ENCODE data around the gene NKX1-1.

NKX1-1 gene

GRCh38 chr4:1416948-1417260 is 10.7 kb upstream of the NKX1-1 start:
- DNase-seq (ENCODE audit: low read depth) = no peak

- no peak for DNase-seq (ENCODE audit: low read depth)
These were observed 10.1 kb upstream of the NKX1-1 start for GRCh38 chr4:1416051-1416947.

- no peak for DNase-seq (ENCODE audit: low read depth)
These were observed 9.4 kb upstream of the NKX1-1 start for GRCh38 chr4:1415681-1415981.

DNA sequence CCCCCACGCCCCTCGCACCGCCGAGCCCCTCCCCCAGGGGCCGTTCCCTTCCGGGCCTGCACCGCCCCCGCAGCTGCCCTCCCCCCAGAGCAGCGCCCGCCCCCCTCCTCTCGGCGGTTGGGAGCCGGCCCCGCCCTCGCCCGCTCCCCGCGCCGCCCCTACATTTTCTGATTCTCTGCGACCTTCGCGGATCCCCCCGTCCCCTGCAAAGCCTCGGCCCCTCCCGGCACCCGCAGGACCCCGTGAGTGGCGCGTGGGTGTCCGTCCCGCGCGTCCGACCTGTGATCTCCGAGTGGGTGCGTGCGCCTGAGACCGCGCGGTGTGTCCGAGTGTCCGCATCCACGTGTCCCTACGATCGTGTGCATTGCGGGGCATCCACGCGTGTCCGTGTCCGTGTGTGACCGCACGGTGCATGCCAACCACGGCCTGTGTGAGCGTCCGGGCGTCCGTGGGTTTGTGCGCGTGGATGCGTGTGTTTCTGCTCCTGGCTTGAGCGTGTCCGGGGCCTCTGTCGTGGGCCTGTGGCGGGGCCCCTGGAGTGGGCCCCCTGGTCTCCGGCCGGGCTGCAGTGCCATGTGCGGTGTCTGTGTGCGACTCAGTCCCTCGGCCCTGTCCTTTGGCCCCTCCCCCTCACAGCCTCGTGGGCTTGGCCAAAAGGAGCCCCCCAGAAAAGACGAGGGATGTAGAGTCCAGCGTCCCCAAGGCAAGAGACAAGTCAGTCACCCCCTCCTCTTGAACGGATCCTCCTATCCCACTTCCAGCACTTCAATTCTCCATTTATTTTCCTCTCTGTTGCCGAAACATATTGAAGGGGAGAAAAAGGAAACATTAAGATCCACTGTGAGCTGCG is 8.8 kb upstream of the NKX1-1 start:
- DNase-seq (ENCODE audit: low read depth) = no peak

DNA sequence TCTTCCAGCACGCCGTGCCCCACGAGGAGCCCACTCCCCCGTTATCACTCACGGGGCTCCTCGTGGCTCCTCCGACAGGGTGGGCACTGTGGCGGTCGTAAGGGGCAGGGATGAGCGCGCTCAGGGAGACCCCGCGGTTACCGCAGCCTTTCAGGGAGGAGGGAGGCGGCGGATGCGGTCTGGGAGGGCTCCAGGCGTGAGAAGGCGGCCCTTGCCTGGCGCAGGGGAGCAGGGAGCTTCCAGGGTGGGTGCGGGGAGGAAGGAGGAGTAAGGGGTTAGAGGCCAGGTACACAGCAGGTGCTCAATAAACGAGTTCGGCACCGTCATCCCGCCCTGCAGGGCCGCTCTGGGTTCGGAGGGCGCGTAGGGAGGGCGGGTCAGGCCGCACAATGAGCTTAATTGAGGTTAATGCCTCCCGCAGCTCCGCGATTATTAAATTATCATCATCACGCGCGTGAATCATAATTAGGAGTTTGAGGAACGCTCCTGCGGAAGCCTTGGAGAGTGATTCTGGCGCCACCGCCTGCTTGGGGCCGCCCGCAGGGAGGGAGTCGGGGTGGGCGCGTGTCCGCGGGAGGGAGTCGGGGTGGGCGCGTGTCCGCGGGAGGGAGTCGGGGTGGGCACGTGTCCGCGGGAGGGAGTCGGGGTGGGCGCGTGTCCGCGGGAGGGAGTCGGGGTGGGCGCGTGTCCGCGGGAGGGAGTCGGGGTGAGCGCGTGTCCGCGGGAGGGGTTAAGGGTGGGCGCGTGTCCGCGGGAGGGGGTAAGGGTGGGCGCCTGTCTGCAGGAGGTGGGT is 7.6 kb upstream of the NKX1-1 start:
- DNase-seq (ENCODE audit: low read depth) = no peak

DNA sequence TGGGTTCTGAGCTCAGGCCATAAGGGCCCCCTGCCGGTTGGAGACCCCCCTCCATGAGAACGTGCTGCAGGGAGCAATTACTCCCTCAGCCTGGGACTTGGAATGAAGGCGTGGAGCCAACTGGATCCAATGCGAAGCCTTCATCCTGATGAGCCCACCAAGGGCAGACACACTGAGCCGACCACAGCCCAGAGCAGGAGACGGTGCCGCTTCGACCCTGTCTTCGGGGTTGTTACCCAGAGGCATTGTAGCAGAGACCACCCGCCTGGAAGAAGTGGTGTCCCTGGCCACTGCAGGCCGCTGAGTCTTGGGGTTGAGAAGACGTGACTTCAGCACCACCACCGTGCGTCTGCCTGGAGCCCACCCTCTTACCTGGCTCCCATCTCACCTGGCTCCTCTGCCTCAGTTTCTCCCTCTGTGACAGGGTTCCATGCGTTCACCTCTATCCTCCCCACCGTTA is 7.0 kb upstream of the NKX1-1 start:
- DNase-seq (ENCODE audit: low read depth) = no peak

- no peak for DNase-seq (ENCODE audit: low read depth)
These were observed 6.3 kb upstream of the NKX1-1 start for GRCh38 chr4:1412376-1413203.

DNA sequence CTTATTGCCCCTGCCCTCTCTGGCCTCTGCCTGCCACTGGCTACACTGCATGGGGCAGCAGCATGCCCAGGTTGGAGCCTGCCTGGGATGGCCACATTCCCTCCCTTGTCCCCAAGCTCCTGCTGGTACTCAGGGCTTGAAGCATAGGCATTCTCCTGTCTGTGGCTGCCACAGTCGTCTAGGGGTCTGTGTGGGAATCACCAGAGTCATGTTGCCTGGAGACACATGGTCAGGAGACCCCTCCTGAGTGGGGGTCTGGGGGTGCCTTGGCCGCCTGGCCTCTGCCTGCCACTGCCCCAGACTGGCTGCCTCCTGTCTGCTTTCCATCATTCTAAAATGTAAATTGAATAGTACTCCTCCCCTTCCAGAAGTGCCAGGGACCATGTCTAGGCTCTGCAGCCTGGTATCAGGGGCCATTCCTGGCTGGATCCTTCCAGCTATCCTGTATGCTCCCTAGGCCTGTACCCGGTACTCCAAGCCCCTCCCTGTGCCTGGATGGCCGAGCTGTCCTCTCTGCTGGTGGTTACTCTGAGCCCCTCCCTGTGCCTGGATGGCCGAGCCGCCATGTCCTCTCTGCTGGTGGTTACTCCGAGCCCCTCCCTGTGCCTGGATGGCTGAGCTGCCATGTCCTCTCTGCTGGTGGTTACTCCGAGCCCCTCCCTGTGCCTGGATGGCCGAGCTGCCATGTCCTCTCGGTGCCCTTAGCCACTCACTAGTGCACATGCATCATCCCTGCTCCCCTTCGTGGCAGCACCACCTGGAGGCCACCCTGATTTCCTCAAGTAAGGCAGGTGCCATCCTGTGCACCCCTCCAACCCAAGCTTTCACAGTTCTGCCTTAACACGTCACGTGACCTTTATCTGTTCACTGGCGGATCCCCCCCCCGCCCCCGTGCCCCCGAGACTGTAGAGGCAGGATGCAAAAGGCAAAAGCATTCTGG is 5.5 kb upstream of the NKX1-1 start:
- DNase-seq (ENCODE audit: low read depth) = no peak

DNA sequence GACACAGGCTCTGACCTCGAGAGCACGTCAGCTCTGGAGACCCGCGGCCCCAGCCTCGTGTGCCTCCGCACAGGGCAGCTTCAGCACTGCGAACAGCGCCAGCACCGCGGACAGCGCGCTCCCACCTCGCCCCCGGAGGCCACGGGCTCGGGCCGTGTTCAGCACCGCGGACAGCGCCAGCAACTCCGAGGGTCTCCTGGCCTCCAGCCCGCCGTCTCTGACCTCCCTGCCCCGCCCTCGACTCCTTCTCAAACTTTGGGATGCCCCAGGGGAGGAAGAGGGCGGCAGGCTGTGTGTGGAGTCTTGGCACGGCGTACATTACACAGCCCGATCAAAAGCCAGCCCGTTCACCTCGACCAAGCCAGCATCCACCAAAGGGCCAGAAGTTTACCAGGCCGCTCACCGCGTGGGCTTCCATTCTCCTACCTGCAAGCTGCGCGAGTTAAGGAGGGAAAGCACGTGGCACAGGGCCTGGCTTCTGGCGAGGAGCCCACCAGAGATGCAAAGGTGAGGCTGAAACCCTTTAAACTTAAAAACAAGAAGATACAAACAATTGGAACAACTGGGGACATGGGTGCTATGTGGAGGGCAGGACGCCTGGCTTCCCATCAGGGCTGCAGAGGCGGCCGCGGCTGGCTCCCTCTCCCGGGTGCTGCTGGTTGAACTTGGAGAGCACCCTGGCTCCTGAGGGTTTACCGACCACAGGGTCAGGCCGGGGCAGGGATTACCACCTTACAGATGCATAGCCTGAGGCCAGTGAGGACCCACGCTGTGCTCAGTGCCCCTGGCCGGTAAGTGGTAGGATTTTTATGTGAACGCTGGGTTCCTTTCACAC is 4.5 kb upstream of the NKX1-1 start:
- DNase-seq (ENCODE audit: low read depth) = no peak

DNA sequence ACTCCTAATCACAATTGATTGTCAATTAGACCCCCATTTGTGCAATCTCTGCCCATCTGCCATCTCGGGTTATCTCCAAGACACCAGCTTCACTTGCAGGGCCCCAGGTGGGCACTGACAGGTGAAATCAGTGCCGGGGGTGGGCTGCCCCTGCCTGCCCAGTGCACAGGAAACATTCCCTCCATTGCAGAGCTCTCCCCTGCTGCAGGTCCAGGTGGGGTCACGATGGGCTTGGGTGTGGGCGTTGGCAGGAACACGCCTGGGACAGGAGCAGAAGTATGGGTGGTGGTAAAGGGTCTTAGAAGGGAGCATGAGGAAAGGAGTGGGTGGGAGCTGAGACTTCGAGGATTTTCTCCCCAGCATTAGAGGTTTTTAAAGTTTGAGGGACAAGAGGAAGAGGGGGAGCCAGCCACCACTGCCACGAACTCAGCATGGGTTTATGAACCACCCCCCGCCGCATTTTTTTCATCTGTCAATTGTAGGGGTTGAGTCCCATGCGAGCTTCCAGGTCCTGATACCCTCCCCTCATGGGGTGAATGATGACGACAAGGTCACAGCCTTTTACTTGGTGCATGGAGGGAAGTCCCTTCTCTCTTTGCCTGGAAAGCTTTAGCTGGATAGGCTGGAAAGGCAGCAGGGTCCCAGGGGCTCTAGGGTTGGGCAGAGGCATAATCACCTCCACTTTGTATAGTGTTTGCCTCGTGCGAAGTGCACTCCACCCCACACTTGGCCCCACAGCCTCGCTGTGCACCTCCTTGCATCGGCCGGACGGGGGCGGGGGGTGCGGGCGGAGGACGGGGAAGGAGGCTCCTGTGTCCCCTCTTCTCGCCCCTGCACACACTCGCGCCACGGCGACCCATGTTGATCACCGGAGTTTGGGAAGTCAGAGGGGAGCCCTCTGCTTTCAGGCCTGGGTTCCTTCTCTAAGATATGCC is 3.5 kb upstream of the NKX1-1 start:
- no peak for DNase-seq (ENCODE audit: low read depth)

DNA sequence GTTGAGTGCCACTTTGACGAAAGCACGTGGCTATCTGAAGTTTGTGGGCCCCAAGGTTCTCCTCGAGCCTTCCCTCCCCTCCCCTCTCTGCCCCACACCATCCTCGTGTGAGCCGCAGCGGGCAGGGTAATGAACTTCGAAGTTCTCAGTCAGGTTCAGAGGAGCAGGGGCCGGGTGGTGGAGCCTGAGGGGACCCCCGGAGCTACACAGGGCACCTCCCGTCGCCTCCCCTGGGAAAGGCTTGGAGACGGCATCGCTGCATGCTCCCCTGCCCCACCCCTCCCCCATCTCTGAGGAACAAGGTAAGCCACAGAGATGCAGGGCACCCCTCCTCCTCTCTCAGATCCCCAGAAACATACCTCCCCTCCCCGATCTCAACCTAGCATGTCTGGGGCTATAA is 2.8 kb upstream of the NKX1-1 start:
- no peak for DNase-seq (ENCODE audit: low read depth)

- no peak for DNase-seq (ENCODE audit: low read depth)
These were observed 2.2 kb upstream of the NKX1-1 start for GRCh38 chr4:1408418-1408817.

DNA sequence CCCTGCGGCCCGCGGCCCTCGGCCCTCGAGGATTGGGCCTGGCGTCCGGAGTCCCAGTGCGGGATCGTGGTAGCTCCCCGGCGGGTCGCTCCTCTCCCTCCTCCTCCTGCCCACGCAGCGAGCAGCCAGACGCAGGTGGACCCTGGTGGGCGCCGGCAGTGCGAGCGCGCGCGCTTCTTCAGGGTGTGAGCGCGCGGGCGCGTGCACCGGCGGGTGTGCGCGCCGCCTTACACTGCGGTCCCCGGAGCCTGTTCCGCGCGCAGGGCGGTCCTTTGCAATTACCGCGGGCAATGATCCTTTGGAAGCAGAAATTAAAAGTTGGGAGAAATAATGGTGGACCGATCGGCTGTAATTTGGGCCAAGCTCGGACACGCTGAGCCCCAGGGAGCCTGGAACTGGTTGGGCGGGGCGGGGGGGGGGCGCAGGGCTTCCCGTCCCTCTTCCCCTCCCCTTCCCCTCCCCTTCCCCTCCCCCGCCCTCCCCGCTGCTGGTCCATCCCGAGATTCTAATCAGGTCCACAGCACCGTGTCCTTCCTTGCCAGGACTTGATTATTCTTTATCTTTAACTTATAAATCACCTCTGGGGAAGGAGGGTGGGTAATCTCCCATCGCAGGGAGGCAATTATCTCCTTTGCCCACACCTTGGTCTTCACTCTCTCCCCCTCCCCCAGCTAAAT is 1.6 kb upstream of the NKX1-1 start:
- DNase-seq (ENCODE audit: low read depth) = no peak

- no peak for DNase-seq (ENCODE audit: low read depth)
These were observed 877 bp upstream of the NKX1-1 start for GRCh38 chr4:1406981-1407656.

DNA sequence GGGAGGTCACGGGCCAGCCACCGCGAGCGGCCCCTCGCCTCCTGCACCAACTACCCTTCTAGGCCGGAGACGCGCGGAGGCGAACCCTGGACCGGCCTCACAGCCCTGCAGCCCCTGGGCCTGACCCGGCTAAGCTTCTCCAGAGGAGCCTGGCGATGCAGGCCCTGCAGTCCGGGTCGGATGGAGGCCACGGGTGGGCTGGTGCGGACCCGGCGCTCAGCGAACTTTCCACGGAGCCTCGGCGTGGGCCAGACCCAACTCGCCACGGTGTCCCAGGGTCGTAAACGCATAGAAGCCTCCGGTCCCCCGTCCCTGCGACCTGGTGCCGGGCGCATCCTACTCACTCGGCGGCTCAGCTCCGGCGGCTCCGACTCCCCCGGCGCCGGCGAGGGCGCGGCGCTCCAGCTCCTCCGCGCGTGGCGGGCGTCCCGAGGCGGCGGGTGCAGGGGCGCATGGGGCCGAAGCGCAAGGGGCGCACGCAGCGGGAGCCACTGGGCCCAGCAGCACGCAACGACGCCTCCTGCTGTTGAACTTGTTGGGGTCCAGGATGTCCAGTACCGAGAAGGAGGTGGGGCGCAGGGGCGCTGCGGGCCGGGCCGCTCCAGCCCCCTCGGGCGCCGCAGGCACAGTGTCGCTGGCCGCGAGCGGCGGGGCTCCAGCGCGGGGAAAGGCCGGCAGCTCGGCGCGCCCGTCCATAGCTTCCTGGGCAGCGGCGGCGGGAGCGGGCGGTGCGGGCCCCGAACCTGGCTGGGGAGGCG is 427 bp downstream of the NKX1-1 start:
- no peak for DNase-seq (ENCODE audit: low read depth)

DNA sequence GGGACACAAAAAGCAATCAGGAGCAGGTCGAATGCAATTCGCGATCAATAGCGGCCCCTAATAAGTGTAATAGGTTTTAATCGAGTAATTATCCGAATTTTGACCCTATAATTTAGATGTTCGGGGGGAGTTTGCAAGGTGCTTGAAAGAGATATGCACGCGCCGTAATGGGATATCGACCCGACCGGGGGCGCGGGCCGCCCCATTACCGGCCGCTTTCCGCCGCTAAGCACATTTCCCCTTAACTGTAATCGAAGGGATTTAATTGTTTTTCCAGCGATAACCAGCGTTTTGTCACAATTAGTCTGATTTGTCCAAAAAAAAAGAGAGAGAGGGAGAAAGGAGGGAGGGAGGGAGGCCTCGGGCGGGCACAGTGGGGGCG is 997 bp downstream of the NKX1-1 start:
- DNase-seq (ENCODE audit: low read depth) = no peak
